ENCODE data around the gene NBAS.

GRCh38 chr2:15446961-15447360 is 114.2 kb downstream of the NBAS start:
- TF ChIP-seq CTCF (IDR thresholded peaks at IDR 0.05; ENCODE audit: low read length) (no peak), EZH2 (IDR thresholded peaks at IDR 0.05; ENCODE audit: borderline replicate concordance, low read length) (no peak)

Data from OCI-LY1 (cell line).